GM19324 (cell line): Measurements from ENCODE around the gene NEUROD4.

Experiments used
- ATAC-seq: cut with Tn5 transposase; IDR thresholded peaks from one replicate; pipeline ENCODE4 v1.9.1; 2021; ENCODE audit warnings: mild to moderate bottlenecking, moderate library complexity; ENCODE audit not compliant: unreplicated experiment, low FRiP score

Gene NEUROD4

GRCh38 chr12:55057481-55057880 lies 37.7 kb downstream of the NEUROD4 start:
- no peak for ATAC-seq

DNA sequence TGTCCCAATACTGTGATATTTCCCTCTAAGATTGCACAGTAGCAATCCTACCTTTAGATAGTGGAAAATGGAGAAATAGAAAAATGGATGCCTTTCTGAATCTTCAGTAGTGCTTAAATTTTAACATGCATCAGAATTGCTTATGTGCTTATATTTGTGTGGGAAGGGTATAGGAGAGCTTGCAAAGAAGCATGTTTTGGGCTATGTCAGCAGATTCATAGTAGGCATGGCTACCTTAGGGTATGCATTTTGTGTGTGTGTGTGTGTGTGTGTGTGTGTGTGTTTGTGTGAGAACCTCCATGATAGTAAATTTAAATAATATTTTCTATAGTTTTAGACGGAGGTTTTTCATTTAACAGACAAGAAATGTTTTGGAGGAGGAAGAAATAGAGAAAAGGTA lies 38.3 kb downstream of the NEUROD4 start:
- no peak for ATAC-seq

DNA sequence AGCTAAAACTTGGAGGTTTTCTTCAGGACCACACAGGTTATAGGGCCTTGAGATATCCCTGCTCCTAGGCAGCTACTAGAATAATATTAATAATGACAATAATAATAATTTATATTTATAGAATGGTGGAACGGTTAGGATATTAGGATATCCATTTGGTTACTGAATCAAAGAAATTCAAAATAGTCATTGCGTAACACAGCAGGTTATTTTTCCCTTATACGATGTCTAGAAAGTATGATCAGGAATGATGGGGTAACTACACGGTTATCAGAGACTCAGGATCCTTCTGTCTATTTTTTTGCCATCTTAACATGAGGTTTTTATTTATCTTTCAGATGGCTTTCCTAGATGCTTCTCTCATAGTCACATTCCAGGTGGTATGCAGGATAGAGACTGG lies 39.0 kb downstream of the NEUROD4 start:
- ATAC-seq: no peak

GRCh38 chr12:55060470-55060869 lies 40.7 kb downstream of the NEUROD4 start:
- ATAC-seq: peak; percentile 89

GRCh38 chr12:55061024-55061423 lies 41.2 kb downstream of the NEUROD4 start:
- ATAC-seq: no peak

GRCh38 chr12:55063291-55063690 lies 43.5 kb downstream of the NEUROD4 start:
- no peak for ATAC-seq

DNA sequence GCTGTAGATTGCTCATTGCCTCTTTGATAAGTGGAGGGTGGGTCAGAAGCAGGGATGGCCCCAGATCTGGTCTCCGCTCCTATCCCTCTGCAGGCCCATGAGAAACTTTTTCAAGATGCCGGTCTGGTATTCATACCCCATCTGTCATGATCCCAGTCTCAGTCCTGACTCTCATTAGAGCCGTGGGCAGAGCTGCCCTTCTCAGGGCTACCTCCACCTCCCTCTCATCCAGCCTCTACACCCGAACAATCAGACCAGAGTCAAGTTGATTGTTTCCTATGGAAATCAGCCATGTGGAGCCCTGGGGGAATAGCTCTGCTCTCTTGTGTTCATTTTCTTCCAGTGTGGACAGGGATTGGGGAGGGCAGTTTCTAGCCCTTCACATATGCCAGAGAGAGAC lies 45.8 kb downstream of the NEUROD4 start:
- no peak for ATAC-seq

GRCh38 chr12:55067701-55068100 lies 47.9 kb downstream of the NEUROD4 start:
- no peak for ATAC-seq

DNA sequence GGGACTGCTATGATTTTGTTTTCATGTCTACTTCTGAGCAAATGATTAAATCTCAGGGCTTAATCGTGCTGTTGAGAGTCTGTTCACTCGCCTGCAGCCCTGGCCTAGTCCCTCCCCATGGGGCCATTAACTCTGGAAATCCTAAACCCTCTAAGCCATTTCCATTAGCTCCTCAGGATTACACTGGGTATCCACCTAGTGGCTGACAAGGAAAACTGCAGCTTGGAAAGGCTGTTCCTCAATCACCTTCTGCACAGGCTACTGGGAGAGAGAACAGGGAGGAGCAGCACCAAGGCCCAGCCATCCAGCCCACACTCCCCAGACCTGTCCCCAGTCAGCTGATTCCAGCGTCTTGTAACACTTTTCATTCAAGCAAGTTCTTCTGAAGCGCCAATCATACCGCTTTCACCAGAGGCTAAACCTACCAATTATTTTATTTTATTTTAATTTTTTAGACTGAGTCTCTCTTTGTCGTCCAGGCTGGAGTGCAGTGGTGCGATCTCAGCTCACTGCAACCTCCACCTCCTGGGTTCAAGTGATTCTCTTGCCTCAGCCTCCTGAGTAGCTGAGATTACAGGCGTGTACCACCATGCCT lies 48.7 kb downstream of the NEUROD4 start:
- peak; percentile 45 for ATAC-seq

- peak; percentile 79 for ATAC-seq
Observed at GRCh38 chr12:55072083-55072482, 52.3 kb downstream of the NEUROD4 start.

- peak; percentile 57 for ATAC-seq
Observed at GRCh38 chr12:55073043-55074022, 53.6 kb downstream of the NEUROD4 start.

DNA sequence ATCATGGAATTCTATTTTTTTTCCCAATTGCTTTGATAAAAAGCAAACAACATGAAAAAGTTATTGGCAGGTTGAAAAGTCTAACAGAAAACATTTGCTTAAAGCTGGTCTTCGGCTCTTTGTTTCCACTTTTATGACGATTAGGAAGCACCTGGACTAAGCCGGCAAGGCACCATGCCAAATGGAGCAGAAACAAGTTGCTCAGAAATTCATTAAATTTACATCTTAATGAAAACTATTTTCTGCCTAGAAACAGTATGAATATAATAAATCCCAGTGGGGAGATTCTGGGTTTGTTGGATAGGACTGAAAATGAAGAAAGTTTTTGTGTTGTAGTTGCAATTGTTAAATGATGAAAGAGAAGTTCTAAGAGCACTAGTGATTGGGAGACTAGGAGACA lies 55.0 kb downstream of the NEUROD4 start:
- ATAC-seq: no peak
